Stimulated activated CD4-positive, alpha-beta T cell treated with anti-CD3 and anti-CD28 coated beads, TNF-alpha, amount 100 ng/mL, for 1 hour (primary cell): ENCODE results near the gene PC.

Source experiments
- DNase-seq, 3 donors: peaks; one replicate each; pipeline ENCODE4 v3.0.0-alpha.2; 2020; ENCODE audit warnings: low read depth in 3 of 3, low spot score in 1 of 3

PC gene

DNA sequence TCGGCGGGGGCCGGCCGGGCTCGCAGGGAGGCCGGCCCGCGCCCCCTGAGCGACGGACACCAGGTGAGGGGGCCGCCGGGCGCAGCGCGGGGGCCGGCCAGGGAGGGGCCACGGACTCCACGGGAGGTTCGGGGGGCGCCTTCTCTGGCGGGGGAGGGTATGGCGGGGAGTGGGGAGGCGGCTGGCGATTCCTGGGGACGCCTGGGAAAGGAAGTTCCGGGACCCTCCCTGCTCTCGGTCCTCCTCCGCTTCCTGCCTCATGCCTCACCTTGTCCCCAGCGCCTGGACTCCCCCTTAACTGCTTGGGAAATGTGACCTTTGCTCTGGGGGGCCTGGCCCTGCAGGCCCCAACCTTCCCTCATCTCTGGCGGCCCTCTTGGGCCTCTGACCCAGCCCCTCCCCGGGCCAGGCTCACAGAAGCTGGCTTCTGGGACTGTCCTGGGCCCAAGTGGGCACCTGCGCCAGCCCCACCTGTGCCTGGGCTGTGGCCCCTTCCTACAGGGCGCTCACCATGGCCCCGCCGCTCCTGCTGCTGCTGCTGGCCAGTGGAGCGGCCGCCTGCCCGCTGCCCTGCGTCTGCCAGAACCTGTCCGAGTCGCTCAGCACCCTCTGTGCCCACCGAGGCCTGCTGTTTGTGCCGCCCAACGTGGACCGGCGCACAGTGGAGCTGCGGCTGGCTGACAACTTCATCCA lies 100.8 kb downstream of the PC start:
- DNase-seq: no peak

- peak in 1 of 3 donors; percentile 28 for DNase-seq
Observed at GRCh38 chr11:66856496-66857233, 101.5 kb downstream of the PC start, which contains the start of gene LRFN4. Gene LRFN4, plus strand, starts transcription at chr11:66857064. Its CDS starts 681 bp downstream, at chr11:66857745.

- DNase-seq: peak; percentile 30 to 62 (median 35)
Observed at GRCh38 chr11:66855574-66856495, 102.3 kb downstream of the PC start.

DNA sequence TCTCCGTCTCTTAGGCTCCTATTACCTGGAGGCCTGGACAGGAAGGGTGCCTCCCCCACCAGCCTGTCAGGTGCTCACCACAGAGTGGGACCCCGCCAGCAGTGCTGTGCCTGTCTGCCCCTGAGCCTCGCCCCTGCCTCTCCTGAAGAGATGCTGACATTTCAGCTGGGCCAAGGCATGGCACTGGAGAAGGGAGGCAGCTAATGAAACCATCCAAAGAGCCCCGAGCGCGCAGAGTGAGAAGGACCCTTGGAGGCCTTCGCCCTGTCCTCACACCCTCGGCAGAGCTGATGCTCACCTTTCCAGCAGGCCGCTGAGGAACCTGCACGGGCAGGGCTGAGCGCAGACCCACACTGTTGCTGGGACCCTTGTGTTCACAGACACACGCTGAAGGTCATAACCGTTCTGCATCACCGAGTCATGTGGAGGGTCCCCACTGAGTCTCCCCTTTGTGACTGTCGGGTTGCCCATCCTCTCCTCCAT lies 103.4 kb downstream of the PC start:
- DNase-seq: no peak

GRCh38 chr11:66854231-66854661 lies 103.9 kb downstream of the PC start:
- DNase-seq: no peak

GRCh38 chr11:66853242-66854229 lies 104.6 kb downstream of the PC start:
- no peak for DNase-seq

GRCh38 chr11:66852466-66853241 lies 105.5 kb downstream of the PC start:
- DNase-seq: no peak

DNA sequence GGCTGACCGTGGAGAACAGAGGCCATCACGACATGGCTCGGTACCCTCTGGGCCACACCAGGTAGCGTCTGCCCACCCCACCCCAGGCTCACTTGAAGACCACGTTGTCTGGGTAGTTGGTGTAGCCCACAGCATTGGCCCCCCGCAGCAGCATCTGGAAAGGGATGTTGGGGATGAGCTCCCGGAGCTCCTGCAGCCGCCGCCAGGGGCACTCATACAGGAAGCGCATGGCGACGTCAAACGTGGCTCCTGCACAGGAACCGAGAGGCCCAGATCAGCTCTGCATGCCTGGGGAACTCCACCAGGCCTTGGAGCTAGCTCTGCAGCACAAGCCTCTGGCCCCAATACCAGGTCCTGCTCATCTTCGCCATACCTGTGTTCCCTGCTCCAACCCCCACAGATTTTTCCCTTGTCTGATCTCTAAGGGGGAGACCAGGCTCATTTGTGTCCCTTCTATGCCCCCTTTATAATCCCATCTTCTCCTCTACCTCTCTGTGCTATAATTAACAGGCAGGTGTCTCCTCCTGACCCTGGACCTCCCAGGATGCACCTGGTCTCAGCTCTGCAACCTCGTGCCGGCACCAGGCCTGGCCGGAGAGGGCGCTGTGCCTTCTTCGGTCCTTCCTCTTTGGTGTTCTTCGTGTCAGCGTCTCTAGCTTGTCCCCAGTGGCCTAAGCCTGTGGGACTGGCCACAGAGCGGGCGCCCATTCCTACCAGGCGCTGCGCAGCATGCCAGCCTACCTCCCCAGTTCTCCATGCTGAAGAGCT lies 106.3 kb downstream of the PC start:
- no peak for DNase-seq

DNA sequence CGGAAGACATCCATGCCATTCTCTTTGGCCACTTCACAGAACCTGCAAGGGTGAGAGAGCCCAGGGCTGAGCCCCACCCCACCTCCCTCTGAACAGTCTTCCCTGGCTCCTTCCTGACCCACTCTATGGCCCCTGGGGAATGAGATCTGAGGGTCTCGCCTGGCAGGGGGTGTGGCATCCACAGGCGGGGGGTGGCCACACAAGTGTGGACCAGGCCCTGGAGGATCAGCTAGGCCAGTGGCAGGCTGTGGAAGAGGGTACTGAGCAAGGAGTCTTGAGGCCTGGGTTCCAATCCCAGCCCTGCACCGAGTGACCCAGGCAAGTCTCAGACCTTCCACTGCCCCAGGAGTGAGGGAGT lies 107.0 kb downstream of the PC start:
- DNase-seq: no peak

- no peak for DNase-seq
Observed at GRCh38 chr11:66850588-66851238, 107.5 kb downstream of the PC start.

DNA sequence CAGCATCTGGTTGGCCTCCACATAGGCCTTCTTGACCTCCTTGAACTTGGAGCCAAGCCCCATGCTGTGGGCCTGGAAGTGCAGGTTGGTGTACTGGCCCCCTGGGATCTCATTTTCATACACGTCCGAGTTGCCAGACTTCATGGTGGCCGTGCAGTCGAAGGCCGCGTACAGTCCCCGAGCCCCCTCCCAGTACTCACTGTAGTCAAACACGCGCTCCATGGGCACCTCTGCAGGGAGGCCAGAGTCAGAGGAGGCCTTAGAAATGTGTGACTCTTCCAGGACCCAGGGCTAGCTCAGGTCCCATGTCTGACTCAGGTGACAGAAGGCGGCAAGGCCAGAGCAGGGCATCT lies 108.0 kb downstream of the PC start:
- DNase-seq: no peak

- no peak for DNase-seq
Observed at GRCh38 chr11:66849501-66850234, 108.5 kb downstream of the PC start.

DNA sequence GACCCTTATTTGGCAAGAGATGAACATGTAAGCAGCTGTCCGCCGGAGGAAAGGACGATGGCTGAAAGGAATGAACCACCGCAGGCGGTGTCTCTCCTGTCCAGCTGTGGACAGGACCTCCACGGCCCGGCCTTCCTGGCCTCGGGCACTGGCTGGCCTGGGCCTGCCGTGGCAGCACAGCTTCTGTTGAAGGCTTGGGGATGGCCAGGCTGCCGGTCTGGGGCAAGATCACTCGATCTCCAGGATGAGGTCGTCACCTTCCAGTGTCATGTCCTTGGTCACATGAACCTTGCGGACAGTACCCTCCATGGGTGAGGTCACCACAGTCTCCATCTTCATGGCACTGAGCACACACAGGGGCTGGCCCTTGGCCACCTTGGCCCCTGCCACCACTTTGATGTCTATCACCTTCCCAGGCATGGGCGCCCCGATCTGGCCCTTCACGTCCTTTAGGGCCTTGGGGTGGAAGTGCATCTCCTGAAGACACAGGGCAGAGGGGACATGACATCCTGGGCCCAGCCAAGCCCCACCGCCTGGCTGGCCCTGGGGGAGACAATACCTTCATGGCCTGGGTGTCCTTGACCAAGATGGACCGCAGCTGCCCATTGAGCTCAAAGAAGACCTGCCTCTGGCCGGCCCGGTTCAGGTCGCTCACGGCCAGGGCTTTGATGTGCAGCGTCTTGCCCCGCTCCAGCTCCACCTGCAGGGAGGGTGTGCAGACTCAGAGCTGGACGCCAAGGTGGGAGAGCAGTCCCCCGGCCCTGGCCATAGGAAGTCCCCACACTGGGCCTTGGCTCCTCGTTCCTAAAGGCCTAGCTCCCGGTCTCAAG lies 109.3 kb downstream of the PC start:
- no peak for DNase-seq

DNA sequence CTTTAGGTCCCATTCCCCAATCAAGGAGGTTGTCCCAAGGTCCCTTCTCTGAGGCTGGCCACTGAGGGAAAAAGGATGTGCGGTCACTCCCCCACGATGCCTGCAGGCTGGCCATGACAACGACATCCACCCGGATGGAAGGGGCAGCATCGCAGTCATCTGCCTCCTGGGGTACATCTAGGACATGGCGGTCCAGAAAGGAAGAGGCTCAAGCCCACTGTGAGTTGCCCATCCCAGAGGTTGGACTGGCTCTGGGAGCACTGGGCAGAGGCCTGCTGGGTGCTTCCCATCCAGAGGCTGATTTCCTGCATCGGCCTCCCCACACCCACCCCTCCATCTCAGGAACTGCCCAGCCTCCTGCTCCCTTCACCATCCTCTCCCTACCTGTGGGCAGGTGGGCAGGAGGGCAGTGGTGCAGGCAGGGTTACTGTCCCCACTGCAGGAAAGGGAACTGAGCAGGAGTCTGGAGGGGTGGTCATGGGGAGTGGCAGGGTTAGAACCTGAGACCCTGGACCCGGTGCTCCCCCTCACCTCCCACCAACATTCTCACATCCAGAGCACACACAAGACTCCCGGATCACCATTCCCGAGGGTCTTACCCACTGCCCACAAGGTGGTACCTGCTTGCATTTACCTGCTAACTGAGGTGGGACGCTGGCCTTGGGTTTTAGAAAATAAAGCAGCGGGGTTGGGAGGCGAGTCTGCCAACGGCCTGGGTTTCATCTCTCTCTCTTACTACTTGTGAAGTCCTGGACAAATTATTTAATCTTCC lies 110.5 kb downstream of the PC start:
- DNase-seq: no peak

- no peak for DNase-seq
Observed at GRCh38 chr11:66846671-66847091, 111.5 kb downstream of the PC start.

- no peak for DNase-seq
Observed at GRCh38 chr11:66845876-66846212, 112.3 kb downstream of the PC start.
